Osteoblast (primary cell): Measurements from ENCODE around the gene FAF1. TPM values are rescaled to one million over a fixed set of nuclear protein-coding genes. Genes with fewer than 3 reads are reported as not detected.
A peak's percentile ranks its signal among the peaks of the same experiment; 100 is the strongest.

ENCODE experiments used
- DNase-seq: peaks from one replicate; pipeline ENCODE4 v3.0.0; 2011; ENCODE audit warnings: low spot score, mixed read lengths; ENCODE audit not compliant: insufficient read length; ENCODE audit errors: missing footprints
- H2AFZ ChIP-seq: 2 replicates; pipeline ENCODE4 v1.6.0; 2011; ENCODE audit warnings: mild to moderate bottlenecking, low read length
- H3K27ac ChIP-seq: 2 replicates; pipeline ENCODE4 v1.5.1; 2011; ENCODE audit warnings: mild to moderate bottlenecking, low read depth, low read length, moderate library complexity
- H3K27me3 ChIP-seq: 2 replicates; pipeline ENCODE4 v1.6.0; 2012; ENCODE audit warnings: mild to moderate bottlenecking, control low read depth, inconsistent platforms, low read length, moderate library complexity; ENCODE audit not compliant: insufficient read depth
- H3K36me3 ChIP-seq: 2 replicates; pipeline ENCODE4 v1.5.1; 2011; ENCODE audit warnings: mild to moderate bottlenecking, low read length, control low read depth, moderate library complexity; ENCODE audit not compliant: insufficient read depth
- H3K4me1 ChIP-seq: 2 replicates; pipeline ENCODE4 v1.5.1; 2011; ENCODE audit warnings: mild to moderate bottlenecking, low read length, control low read depth, moderate library complexity; ENCODE audit not compliant: insufficient read depth
- H3K4me2 ChIP-seq: 2 replicates; pipeline ENCODE4 v1.6.0; 2011; ENCODE audit warnings: mild to moderate bottlenecking, low read length; ENCODE audit not compliant: insufficient read depth
- H3K4me3 ChIP-seq: fragments of 200-600 bp; sonication (generic); 3 replicates; pipeline ENCODE4 v1.5.1; 2012; ENCODE audit warnings: mild to moderate bottlenecking, low read length, inconsistent platforms; ENCODE audit not compliant: insufficient read depth
- H3K79me2 ChIP-seq: 2 replicates; pipeline ENCODE4 v1.6.0; 2012; ENCODE audit warnings: mild to moderate bottlenecking, low read length, control low read depth, inconsistent platforms; ENCODE audit not compliant: insufficient read depth
- H3K9me3 ChIP-seq: 2 replicates; pipeline ENCODE4 v1.5.1; 2011; ENCODE audit warnings: low read depth, low read length, control low read depth
- H4K20me1 ChIP-seq: 2 replicates; pipeline ENCODE4 v1.6.0; 2012; ENCODE audit warnings: mild to moderate bottlenecking, low read length, control low read depth; ENCODE audit not compliant: insufficient read depth
- CTCF ChIP-seq: IDR thresholded peaks from 2 replicates; pipeline ENCODE4 v1.5.1; 2011; ENCODE audit warnings: mild to moderate bottlenecking, low read depth, low read length, moderate library complexity; ENCODE audit errors: extremely low read depth
- total RNA-seq: library from RNA; depleted of rRNA; stranded (reverse); fragments of >200 nt; gene quantifications from 2 replicates; pipeline ENCODE4 v1.2.3, GENCODE V29; 2012

Gene FAF1
- total RNA-seq, 1 donor, result 40.5 TPM

GRCh38 chr1:50620680-50621329 lies 339.3 kb downstream of the FAF1 start:
- Histone ChIP-seq H3K79me2 (no peaks in the 10 kb centered on the region), H3K27ac (no peak overlapping the region), H3K4me3 (no peak overlapping the region), H3K27me3 (no peaks in the 10 kb centered on the region), H4K20me1 (no peaks in the 10 kb centered on the region), H3K36me3 (no peaks in the 10 kb centered on the region), H3K9me3 (no peaks in the 10 kb centered on the region), H3K4me2 (no peak overlapping the region), H3K4me1 (no peaks in the 10 kb centered on the region), H2AFZ (no peak overlapping the region)
- no peak for DNase-seq
- peak; percentile 53 for TF ChIP-seq CTCF

GRCh38 chr1:50615036-50615750 lies 344.9 kb downstream of the FAF1 start:
- Histone ChIP-seq H4K20me1 (no peaks in the 10 kb centered on the region), H3K27ac (no peak overlapping the region), H3K9me3 (no peaks in the 10 kb centered on the region), H3K79me2 (no peaks in the 10 kb centered on the region), H3K4me3 (no peak overlapping the region), H3K27me3 (no peaks in the 10 kb centered on the region), H3K36me3 (no peaks in the 10 kb centered on the region), H3K4me1 (no peaks in the 10 kb centered on the region), H2AFZ (no peak overlapping the region), H3K4me2 (no peak overlapping the region)
- TF ChIP-seq CTCF, result no peak
- no peak for DNase-seq

GRCh38 chr1:50611675-50612074 lies 348.4 kb downstream of the FAF1 start:
- H3K9me3 ChIP-seq, result no peaks in the 10 kb centered on the region
- H3K27me3 ChIP-seq, result no peaks in the 10 kb centered on the region
- no peak overlapping the region for H3K4me2 ChIP-seq
- no peak for DNase-seq
- H4K20me1 ChIP-seq, result no peaks in the 10 kb centered on the region
- no peak overlapping the region for H3K27ac ChIP-seq
- H3K4me1 ChIP-seq, result no peaks in the 10 kb centered on the region
- TF ChIP-seq CTCF, result no peak
- no peak overlapping the region for H3K4me3 ChIP-seq
- no peak overlapping the region for H2AFZ ChIP-seq
- no peaks in the 10 kb centered on the region for H3K36me3 ChIP-seq
- no peaks in the 10 kb centered on the region for H3K79me2 ChIP-seq

- no peak for DNase-seq
- H3K9me3 ChIP-seq, result no peaks in the 10 kb centered on the region
- H4K20me1 ChIP-seq, result no peaks in the 10 kb centered on the region
- H3K4me3 ChIP-seq, result no peak overlapping the region
- no peak overlapping the region for H3K4me2 ChIP-seq
- no peak overlapping the region for H2AFZ ChIP-seq
- H3K36me3 ChIP-seq, result no peaks in the 10 kb centered on the region
- no peak for TF ChIP-seq CTCF
- H3K27ac ChIP-seq, result no peak overlapping the region
- no peaks in the 10 kb centered on the region for H3K79me2 ChIP-seq
- no peaks in the 10 kb centered on the region for H3K4me1 ChIP-seq
- no peaks in the 10 kb centered on the region for H3K27me3 ChIP-seq
Measured at GRCh38 chr1:50610563-50610962, 349.5 kb downstream of the FAF1 start.
